ENCODE data around the gene PCDHA9. TPM values are rescaled to one million over a fixed set of nuclear protein-coding genes. Genes with fewer than 3 reads are reported as not detected.
"Not testable (repeated sequence)": the region's sequence is repeated elsewhere in the genome, so short reads cannot be mapped to it uniquely, and the experiment has no call there.

PCDHA9 gene
- not detected for total RNA-seq

GRCh38 chr5:140848139-140849102 lies at the start of gene PCDHA9:
TSS of gene PCDHA9 (plus strand) at chr5:140848382. CDS start at chr5:140848496, 114 bp downstream.
- H3K36me3 Mint-ChIP-seq; H3K4me1 Mint-ChIP-seq (ENCODE audit: low read depth); DNase-seq; H3K4me3 Mint-ChIP-seq; intact Hi-C loops (cut with micrococcal nuclease); H3K27ac Mint-ChIP-seq; POLR2A ChIA-PET: not testable (repeated sequence)
- H3K27me3 Mint-ChIP-seq = peaks cover 13% of the 10 kb centered on the region
- CTCF ChIA-PET = interaction anchor here (2.0 kb wide), 1 partner anchor 21 kb away, joined by 6 read pairs; the partner anchor contains the start of gene PCDHA11
- H3K9me3 Mint-ChIP-seq = peaks cover 13% of the 10 kb centered on the region

GRCh38 chr5:140800816-140801493 lies 47.2 kb upstream of the PCDHA9 start, which contains the start of gene PCDHA3:
TSS of gene PCDHA3 (plus strand) at chr5:140801057.
- ChIA-PET CTCF (no interaction called here), POLR2A (no interaction called here)
- H3K27me3 Mint-ChIP-seq = peaks cover 22% of the 10 kb centered on the region
- no peak within 1 kb of the TSS for H3K4me3 Mint-ChIP-seq
- DNase-seq = no peak
- no peak within 1 kb of the TSS for H3K27ac Mint-ChIP-seq
- peaks cover 36% of the 10 kb centered on the region for H3K9me3 Mint-ChIP-seq
- intact Hi-C loops (cut with micrococcal nuclease) = no loop called here
- H3K4me1 Mint-ChIP-seq (ENCODE audit: low read depth) = no peaks in the 10 kb centered on the region
- H3K36me3 Mint-ChIP-seq = peaks cover 7% of the 10 kb centered on the region

GRCh38 chr5:140801494-140801841 lies 46.7 kb upstream of the PCDHA9 start:
- H3K27ac Mint-ChIP-seq = no peak overlapping the region
- CTCF ChIA-PET = no interaction called here
- no peaks in the 10 kb centered on the region for H3K4me1 Mint-ChIP-seq (ENCODE audit: low read depth)
- H3K4me3 Mint-ChIP-seq = no peak overlapping the region
- POLR2A ChIA-PET = no interaction called here
- DNase-seq = no peak
- H3K36me3 Mint-ChIP-seq = peaks cover 8% of the 10 kb centered on the region
- peaks cover 22% of the 10 kb centered on the region for H3K27me3 Mint-ChIP-seq
- intact Hi-C loops (cut with micrococcal nuclease) = no loop called here
- H3K9me3 Mint-ChIP-seq = peaks cover 36% of the 10 kb centered on the region

- H3K27ac Mint-ChIP-seq; POLR2A ChIA-PET; H3K4me3 Mint-ChIP-seq; DNase-seq; intact Hi-C loops (cut with micrococcal nuclease); CTCF ChIA-PET; H3K4me1 Mint-ChIP-seq (ENCODE audit: low read depth): not testable (repeated sequence)
- Mint-ChIP-seq H3K36me3 (peaks cover 10% of the 10 kb centered on the region), H3K9me3 (peaks cover 38% of the 10 kb centered on the region), H3K27me3 (peaks cover 26% of the 10 kb centered on the region)
Observed at GRCh38 chr5:140802381-140802780, 45.8 kb upstream of the PCDHA9 start.

- Mint-ChIP-seq H3K27ac (no peak overlapping the region), H3K4me1 (ENCODE audit: low read depth) (no peaks in the 10 kb centered on the region), H3K4me3 (no peak overlapping the region), H3K9me3 (peaks cover 41% of the 10 kb centered on the region), H3K36me3 (peaks cover 14% of the 10 kb centered on the region), H3K27me3 (peaks cover 26% of the 10 kb centered on the region)
- POLR2A ChIA-PET = no interaction called here
- CTCF ChIA-PET = no interaction called here
- intact Hi-C loops (cut with micrococcal nuclease) = no loop called here
- no peak for DNase-seq
Observed at GRCh38 chr5:140802781-140803271, 45.4 kb upstream of the PCDHA9 start.

- Mint-ChIP-seq H3K36me3 (peaks cover 16% of the 10 kb centered on the region), H3K9me3 (peaks cover 39% of the 10 kb centered on the region), H3K27me3 (peaks cover 12% of the 10 kb centered on the region), H3K4me1 (ENCODE audit: low read depth) (no peaks in the 10 kb centered on the region), H3K4me3 (no peak within 1 kb of the TSS), H3K27ac (no peak within 1 kb of the TSS)
- CTCF ChIA-PET = interaction anchor here (0.5 to 2.9 kb wide), 5 partner anchors 10 to 338 kb away, joined by 3 to 11 read pairs (median 3); partner anchors contain the start of gene PCDHA1
- intact Hi-C loops (cut with micrococcal nuclease) = no loop called here
- DNase-seq = peak; percentile 32
- POLR2A ChIA-PET = no interaction called here
Observed at GRCh38 chr5:140806834-140807775, 41.1 kb upstream of the PCDHA9 start, which contains the start of gene PCDHA4. TSS of gene PCDHA4 (plus strand) at chr5:140807068.

GRCh38 chr5:140808241-140808888 lies 39.8 kb upstream of the PCDHA9 start:
- Mint-ChIP-seq H3K27me3 (peaks cover 12% of the 10 kb centered on the region), H3K36me3 (peaks cover 14% of the 10 kb centered on the region), H3K9me3 (peaks cover 34% of the 10 kb centered on the region)
- DNase-seq; H3K27ac Mint-ChIP-seq; POLR2A ChIA-PET; intact Hi-C loops (cut with micrococcal nuclease); H3K4me1 Mint-ChIP-seq (ENCODE audit: low read depth); H3K4me3 Mint-ChIP-seq: not testable (repeated sequence)
- CTCF ChIA-PET = interaction anchor here (0.8 to 2.9 kb wide), 4 partner anchors 9 to 265 kb away, joined by 3 to 11 read pairs (median 3); partner anchors contain the start of gene PCDHA1

- CTCF ChIA-PET = no interaction called here
- POLR2A ChIA-PET = no interaction called here
- H3K9me3 Mint-ChIP-seq = peaks cover 30% of the 10 kb centered on the region
- no peaks in the 10 kb centered on the region for H3K4me1 Mint-ChIP-seq (ENCODE audit: low read depth)
- H3K27me3 Mint-ChIP-seq = peaks cover 12% of the 10 kb centered on the region
- intact Hi-C loops (cut with micrococcal nuclease) = no loop called here
- no peak overlapping the region for H3K4me3 Mint-ChIP-seq
- DNase-seq = no peak
- no peak overlapping the region for H3K27ac Mint-ChIP-seq
- peaks cover 13% of the 10 kb centered on the region for H3K36me3 Mint-ChIP-seq
Observed at GRCh38 chr5:140808889-140809291, 39.3 kb upstream of the PCDHA9 start.

- no peak within 1 kb of the TSS for H3K27ac Mint-ChIP-seq
- CTCF ChIA-PET = interaction anchor here (0.6 to 1.0 kb wide), 2 partner anchors 121 to 215 kb away, joined by 3 read pairs; no protein-coding TSS in a partner anchor
Observed at GRCh38 chr5:140821375-140822280, 26.6 kb upstream of the PCDHA9 start, which contains the start of gene PCDHA5. TSS of gene PCDHA5 (plus strand) at chr5:140821613.

GRCh38 chr5:140822281-140822629 lies 25.9 kb upstream of the PCDHA9 start:
- POLR2A ChIA-PET = no interaction called here
- Mint-ChIP-seq H3K36me3 (peaks cover 3% of the 10 kb centered on the region), H3K27ac (no peak overlapping the region), H3K9me3 (peaks cover 13% of the 10 kb centered on the region), H3K4me3 (no peak overlapping the region), H3K4me1 (ENCODE audit: low read depth) (no peaks in the 10 kb centered on the region), H3K27me3 (peaks cover 8% of the 10 kb centered on the region)
- intact Hi-C loops (cut with micrococcal nuclease) = no loop called here
- CTCF ChIA-PET = interaction anchor here (0.6 to 1.0 kb wide), 2 partner anchors 120 to 214 kb away, joined by 3 read pairs; no protein-coding TSS in a partner anchor
- no peak for DNase-seq

More at GRCh38 chr5:140821375-140822280, 26.6 kb upstream of the PCDHA9 start, which contains the start of gene PCDHA5:
- DNase-seq = peak; percentile 36
- Mint-ChIP-seq H3K4me3 (no peak within 1 kb of the TSS), H3K9me3 (peaks cover 11% of the 10 kb centered on the region), H3K4me1 (ENCODE audit: low read depth) (no peaks in the 10 kb centered on the region), H3K36me3 (no peaks in the 10 kb centered on the region), H3K27me3 (peaks cover 3% of the 10 kb centered on the region)
- intact Hi-C loops (cut with micrococcal nuclease) = no loop called here
- POLR2A ChIA-PET = no interaction called here

Data from activated CD4-positive, alpha-beta memory T cell treated with anti-CD3 and anti-CD28 coated beads for 36 hours (primary cell).